ENCODE data around the gene RPS6KL1. TPM values are rescaled to one million over a fixed set of nuclear protein-coding genes. Genes with fewer than 3 reads are reported as not detected.

The RPS6KL1 gene
- total RNA-seq, 2 donors from 2014 or later: 9.1 to 14.0 TPM

GRCh38 chr14:74907744-74908143 lies 15.3 kb downstream of the RPS6KL1 start:
- H3K9me3 ChIP-seq: no peaks in the 10 kb centered on the region
- peaks cover 3% of the 10 kb centered on the region for H3K4me1 ChIP-seq
- H3K27ac ChIP-seq: no peak overlapping the region
- peaks cover 5% of the 10 kb centered on the region for H3K36me3 ChIP-seq
- no peaks in the 10 kb centered on the region for H3K27me3 ChIP-seq
- H3K9ac ChIP-seq (ENCODE audit: low read depth in 2 of 2, low read length in 2 of 2): no peak overlapping the region
- DNase-seq: no peak
- no peak for TF ChIP-seq CTCF (IDR thresholded peaks at IDR 0.05)
- no peak overlapping the region for H3K4me3 ChIP-seq
- intact Hi-C loops (cut with DNase I): no loop called here

GRCh38 chr14:74906925-74907521 lies 16.0 kb downstream of the RPS6KL1 start:
- H3K4me3 ChIP-seq: no peak overlapping the region
- peaks cover 12% of the 10 kb centered on the region for H3K36me3 ChIP-seq
- H3K27ac ChIP-seq: no peak overlapping the region
- intact Hi-C loops (cut with DNase I): no loop called here
- TF ChIP-seq CTCF (IDR thresholded peaks at IDR 0.05): no peak
- H3K4me1 ChIP-seq: peaks cover 3% of the 10 kb centered on the region
- no peaks in the 10 kb centered on the region for H3K9me3 ChIP-seq
- no peaks in the 10 kb centered on the region for H3K27me3 ChIP-seq
- DNase-seq: peak; percentile 40
- no peak overlapping the region for H3K9ac ChIP-seq (ENCODE audit: low read depth in 2 of 2, low read length in 2 of 2)

GRCh38 chr14:74905595-74906142 lies 17.4 kb downstream of the RPS6KL1 start:
- peaks cover 17% of the 10 kb centered on the region for H3K36me3 ChIP-seq
- H3K27me3 ChIP-seq: no peaks in the 10 kb centered on the region
- H3K9me3 ChIP-seq: no peaks in the 10 kb centered on the region
- no peak overlapping the region for H3K4me3 ChIP-seq
- peak; percentile 78 for DNase-seq
- intact Hi-C loops (cut with DNase I): loop anchor here (2.0 kb wide), 1 partner anchor 45 kb away; no protein-coding TSS in a partner anchor
- H3K27ac ChIP-seq: no peak overlapping the region
- H3K4me1 ChIP-seq: peaks cover 3% of the 10 kb centered on the region
- peak; percentile 93 for TF ChIP-seq CTCF (IDR thresholded peaks at IDR 0.05)
- no peak overlapping the region for H3K9ac ChIP-seq (ENCODE audit: low read depth in 2 of 2, low read length in 2 of 2)

- Histone ChIP-seq H3K9me3 (no peaks in the 10 kb centered on the region), H3K4me1 (peaks cover 3% of the 10 kb centered on the region), H3K4me3 (no peak overlapping the region), H3K36me3 (peaks cover 25% of the 10 kb centered on the region), H3K27me3 (no peaks in the 10 kb centered on the region), H3K27ac (no peak overlapping the region), H3K9ac (ENCODE audit: low read depth in 2 of 2, low read length in 2 of 2) (no peak overlapping the region)
- intact Hi-C loops (cut with DNase I): loop anchor here (2.0 kb wide), 1 partner anchor 44 kb away; no protein-coding TSS in a partner anchor
- no peak for TF ChIP-seq CTCF (IDR thresholded peaks at IDR 0.05)
- no peak for DNase-seq
Observed at GRCh38 chr14:74904635-74905503, 18.2 kb downstream of the RPS6KL1 start.

- peaks cover 38% of the 10 kb centered on the region for H3K36me3 ChIP-seq
- no peak overlapping the region for H3K27ac ChIP-seq
- intact Hi-C loops (cut with DNase I): no loop called here
Observed at GRCh38 chr14:74902941-74903705, 19.9 kb downstream of the RPS6KL1 start.

More at GRCh38 chr14:74902941-74903705, 19.9 kb downstream of the RPS6KL1 start:
- Histone ChIP-seq H3K4me3 (no peak overlapping the region), H3K4me1 (peaks cover 3% of the 10 kb centered on the region), H3K9me3 (no peaks in the 10 kb centered on the region), H3K27me3 (no peaks in the 10 kb centered on the region), H3K9ac (ENCODE audit: low read depth in 2 of 2, low read length in 2 of 2) (no peak overlapping the region)
- no peak for TF ChIP-seq CTCF (IDR thresholded peaks at IDR 0.05)
- DNase-seq: no peak

Measured in colonic mucosa (tissue), 4 donors.